ENCODE data around the gene PAQR7. TPM values are rescaled to one million over a fixed set of nuclear protein-coding genes. Genes with fewer than 3 reads are reported as not detected.

Gene PAQR7
- total RNA-seq, 1 experiment from 2014 or later: 7.9 TPM

- peaks cover 11% of the 10 kb centered on the region for H3K36me3 ChIP-seq (replicated peaks; ENCODE audit: control insufficient read depth, insufficient read depth, low read length)
- H3K27me3 ChIP-seq (ENCODE audit: control insufficient read depth, insufficient read depth, low read length): no peaks in the 10 kb centered on the region
Measured at GRCh38 chr1:25815208-25816111, 60.0 kb downstream of the PAQR7 start.

GRCh38 chr1:25814549-25815087 is 60.9 kb downstream of the PAQR7 start:
- Histone ChIP-seq H3K36me3 (replicated peaks; ENCODE audit: control insufficient read depth, insufficient read depth, low read length) (peaks cover 14% of the 10 kb centered on the region), H3K4me3 (ENCODE audit: insufficient read depth, low read depth, low read length) (no peak overlapping the region), H3K27me3 (ENCODE audit: control insufficient read depth, insufficient read depth, low read length) (no peaks in the 10 kb centered on the region)
- no peak for DNase-seq

More at GRCh38 chr1:25815208-25816111, 60.0 kb downstream of the PAQR7 start:
- no peak for DNase-seq
- H3K4me3 ChIP-seq (ENCODE audit: insufficient read depth, low read depth, low read length): no peak overlapping the region

- Histone ChIP-seq H3K36me3 (replicated peaks; ENCODE audit: control insufficient read depth, insufficient read depth, low read length) (peaks cover 18% of the 10 kb centered on the region), H3K27me3 (ENCODE audit: control insufficient read depth, insufficient read depth, low read length) (no peaks in the 10 kb centered on the region), H3K4me3 (ENCODE audit: insufficient read depth, low read depth, low read length) (no peak overlapping the region)
- DNase-seq: peak; percentile 41
Measured at GRCh38 chr1:25813734-25814471, 61.6 kb downstream of the PAQR7 start.

- peaks cover 18% of the 10 kb centered on the region for H3K36me3 ChIP-seq (replicated peaks; ENCODE audit: control insufficient read depth, insufficient read depth, low read length)
- H3K4me3 ChIP-seq (ENCODE audit: insufficient read depth, low read depth, low read length): no peak overlapping the region
- DNase-seq: peak; percentile 17
- H3K27me3 ChIP-seq (ENCODE audit: control insufficient read depth, insufficient read depth, low read length): no peaks in the 10 kb centered on the region
Measured at GRCh38 chr1:25813071-25813733, 62.3 kb downstream of the PAQR7 start.

Other genes with a start within 250 kb of the PAQR7 start
- 108 and 139 TPM in 2 replicates for gene SELENON, start 75.5 kb downstream of the PAQR7 start, total RNA-seq (2014; rRNA removed; shearing (Covaris generic))
- gene MTFR1L, start 55.8 kb downstream of the PAQR7 start, total RNA-seq (2014; rRNA removed; shearing (Covaris generic)): 36.8 and 38.8 TPM in 2 replicates
- gene AUNIP, start 16.3 kb downstream of the PAQR7 start, total RNA-seq (2014; rRNA removed; shearing (Covaris generic)): 38.9 and 42.2 TPM in 2 replicates
- 388 and 484 TPM in 2 replicates for gene STMN1, start 30.7 kb upstream of the PAQR7 start, total RNA-seq (2014; rRNA removed; shearing (Covaris generic))
- gene PAFAH2, start 122.4 kb upstream of the PAQR7 start, total RNA-seq (2014; rRNA removed; shearing (Covaris generic)): 11.1 and 13.0 TPM in 2 replicates
- gene EXTL1, start 146.1 kb upstream of the PAQR7 start, total RNA-seq (2014; rRNA removed; shearing (Covaris generic)): 0.38 and 1.1 TPM in 2 replicates
- gene SLC30A2, start 170.4 kb upstream of the PAQR7 start, total RNA-seq (2014; rRNA removed; shearing (Covaris generic)): 0.17 TPM in 1 of 2 replicates, not detected in the other
- gene TRIM63, start 191.9 kb upstream of the PAQR7 start, total RNA-seq (2014; rRNA removed; shearing (Covaris generic)): 0.07 and 0.11 TPM in 2 replicates
- 5.9 and 6.0 TPM in 2 replicates for gene PDIK1L, start 236.1 kb upstream of the PAQR7 start, total RNA-seq (2014; rRNA removed; shearing (Covaris generic))